SU-DHL-6 (cell line): Measurements from ENCODE around the gene DOCK11.

ENCODE experiments used
- EZH2phosphoT487 ChIP-seq: fragments of 200-600 bp; sonication (generic), shearing (Covaris generic); conservative IDR thresholded peaks from 2 replicates; pipeline ENCODE4 v1.6.1; 2018; ENCODE audit warnings: mild to moderate bottlenecking, antibody characterized with exemption, low read length, moderate library complexity, mixed read lengths
- TF ChIP-seq, protein P1 (sequence below): fragments of 200-600 bp; sonication (generic); IDR thresholded peaks from one replicate; pipeline ENCODE4 v1.5.1; 2017; ENCODE audit warnings: antibody characterized with exemption, mild to moderate bottlenecking, low read length, moderate library complexity; ENCODE audit not compliant: insufficient read depth, poor library complexity, severe bottlenecking

GRCh38 chrX:118694638-118695037, 199.0 kb downstream of the DOCK11 start:
- TF ChIP-seq, protein P1, sequence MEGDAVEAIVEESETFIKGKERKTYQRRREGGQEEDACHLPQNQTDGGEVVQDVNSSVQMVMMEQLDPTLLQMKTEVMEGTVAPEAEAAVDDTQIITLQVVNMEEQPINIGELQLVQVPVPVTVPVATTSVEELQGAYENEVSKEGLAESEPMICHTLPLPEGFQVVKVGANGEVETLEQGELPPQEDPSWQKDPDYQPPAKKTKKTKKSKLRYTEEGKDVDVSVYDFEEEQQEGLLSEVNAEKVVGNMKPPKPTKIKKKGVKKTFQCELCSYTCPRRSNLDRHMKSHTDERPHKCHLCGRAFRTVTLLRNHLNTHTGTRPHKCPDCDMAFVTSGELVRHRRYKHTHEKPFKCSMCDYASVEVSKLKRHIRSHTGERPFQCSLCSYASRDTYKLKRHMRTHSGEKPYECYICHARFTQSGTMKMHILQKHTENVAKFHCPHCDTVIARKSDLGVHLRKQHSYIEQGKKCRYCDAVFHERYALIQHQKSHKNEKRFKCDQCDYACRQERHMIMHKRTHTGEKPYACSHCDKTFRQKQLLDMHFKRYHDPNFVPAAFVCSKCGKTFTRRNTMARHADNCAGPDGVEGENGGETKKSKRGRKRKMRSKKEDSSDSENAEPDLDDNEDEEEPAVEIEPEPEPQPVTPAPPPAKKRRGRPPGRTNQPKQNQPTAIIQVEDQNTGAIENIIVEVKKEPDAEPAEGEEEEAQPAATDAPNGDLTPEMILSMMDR = no peak
- TF ChIP-seq EZH2phosphoT487 = no peak
